Right renal pelvis (tissue), 4 donors: ENCODE results near the gene UBXN1. TPM values are rescaled to one million over a fixed set of nuclear protein-coding genes. Genes with fewer than 3 reads are reported as not detected.

ENCODE experiments used
- DNase-seq, 4 donors: peaks; one replicate each; pipeline ENCODE4 v3.0.0-alpha.2; 2013; ENCODE audit warnings: low read depth in 4 of 4, low spot score in 3 of 4, missing footprints in 1 of 4
- polyA plus RNA-seq, 4 donors: library from polyadenylated mRNA; unstranded; fragments of 120-200 nt; gene quantifications; one replicate each; pipeline ENCODE4 v1.2.1, GENCODE V29; 2013; ENCODE audit not compliant: insufficient read length in 4 of 4

The UBXN1 gene, protein sequence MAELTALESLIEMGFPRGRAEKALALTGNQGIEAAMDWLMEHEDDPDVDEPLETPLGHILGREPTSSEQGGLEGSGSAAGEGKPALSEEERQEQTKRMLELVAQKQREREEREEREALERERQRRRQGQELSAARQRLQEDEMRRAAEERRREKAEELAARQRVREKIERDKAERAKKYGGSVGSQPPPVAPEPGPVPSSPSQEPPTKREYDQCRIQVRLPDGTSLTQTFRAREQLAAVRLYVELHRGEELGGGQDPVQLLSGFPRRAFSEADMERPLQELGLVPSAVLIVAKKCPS
- 100 to 1,000 TPM; 147 to 179 (median 149) TPM for polyA plus RNA-seq

DNA sequence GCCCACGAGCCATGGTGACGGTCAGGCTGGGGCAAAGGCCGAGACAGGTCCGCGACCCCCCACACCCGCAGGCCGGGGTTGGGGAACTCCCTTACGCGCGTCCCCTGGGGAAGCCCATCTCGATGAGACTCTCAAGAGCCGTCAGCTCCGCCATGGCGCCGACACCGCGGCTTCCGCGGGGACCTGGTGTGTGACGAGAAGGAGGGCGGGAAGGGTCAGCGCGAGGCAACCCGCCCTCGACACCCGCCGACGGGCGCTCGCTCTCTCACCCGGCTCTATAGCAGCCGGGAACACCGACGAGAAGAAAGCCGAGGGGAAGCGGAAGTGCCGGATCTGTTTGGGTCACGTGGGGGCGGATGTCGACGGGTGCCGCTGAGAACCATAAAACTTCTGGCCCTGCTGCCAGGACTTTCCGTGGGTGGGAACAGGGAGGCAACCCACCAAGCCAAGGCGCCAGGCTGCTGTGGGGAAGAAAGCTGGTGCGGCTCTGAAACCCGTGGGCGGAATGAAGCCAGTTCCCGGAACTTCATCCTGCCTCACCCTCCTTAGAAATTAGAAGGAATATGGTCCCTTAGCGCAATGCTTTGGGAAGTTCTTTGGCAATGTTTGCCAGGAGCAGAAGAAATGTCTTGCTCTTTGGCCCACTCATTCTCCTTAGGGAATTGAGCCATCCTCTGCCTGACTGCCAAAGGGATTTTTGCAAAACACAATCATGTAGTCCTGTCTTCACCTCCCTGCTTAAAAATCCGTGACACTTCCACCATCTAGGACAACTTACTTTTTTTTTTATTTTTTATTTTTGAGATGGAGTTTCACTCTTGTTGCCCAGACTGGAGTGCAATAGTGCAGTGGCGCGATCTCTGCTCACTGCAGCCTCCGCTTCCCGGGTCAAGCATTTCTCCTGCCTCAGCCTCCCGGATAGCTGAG lies at the start of gene UBXN1:
Gene UBXN1 (minus strand): TSS at position 304 of the 927 bp plus-strand sequence. CDS start 150 bp downstream, at position 154.
- peak; percentile 70 to 80 (median 76) for DNase-seq

DNA sequence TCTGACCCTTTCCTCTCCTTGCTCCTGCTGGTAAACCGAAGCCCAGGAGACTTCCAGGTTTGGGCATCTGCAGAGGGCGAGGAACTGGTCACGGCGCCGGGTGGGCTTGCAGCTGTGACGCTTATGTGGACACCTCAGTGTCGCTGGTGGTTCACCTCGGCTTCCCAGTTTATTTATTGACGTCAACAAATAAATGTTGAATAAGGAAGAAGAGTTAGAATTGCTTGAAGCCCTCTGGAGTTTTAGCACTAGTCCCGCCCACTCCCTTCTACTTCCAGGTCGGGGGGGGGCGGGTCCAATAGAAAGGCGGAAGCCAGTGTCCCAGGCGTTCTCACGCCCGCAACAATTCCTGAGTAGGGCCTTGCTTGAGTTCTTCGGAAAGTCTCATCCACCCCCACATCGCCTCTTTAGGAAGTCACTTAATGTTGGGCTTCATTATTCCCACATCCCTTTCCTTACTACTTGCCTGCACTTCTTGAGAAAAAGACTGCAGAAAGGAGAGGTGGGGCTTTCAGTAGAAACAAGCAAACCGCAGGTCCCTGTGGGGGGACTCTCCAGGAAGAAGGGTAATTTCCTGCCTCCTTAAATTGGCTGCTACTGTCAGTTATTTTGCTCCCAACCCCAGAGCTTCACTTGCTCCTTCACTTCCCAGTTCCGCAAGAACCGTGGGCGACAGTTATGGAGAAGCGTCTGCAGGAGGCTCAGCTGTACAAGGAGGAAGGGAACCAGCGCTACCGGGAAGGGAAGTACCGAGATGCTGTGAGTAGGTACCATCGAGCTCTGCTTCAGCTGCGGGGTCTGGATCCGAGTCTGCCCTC lies 49.5 kb upstream of the UBXN1 start, which contains the start of gene TTC9C:
Gene TTC9C (plus strand): TSS at position 316 of the 818 bp plus-strand sequence. CDS start 363 bp downstream, at position 679.
- peak; percentile 74 to 80 (median 76) for DNase-seq

DNA sequence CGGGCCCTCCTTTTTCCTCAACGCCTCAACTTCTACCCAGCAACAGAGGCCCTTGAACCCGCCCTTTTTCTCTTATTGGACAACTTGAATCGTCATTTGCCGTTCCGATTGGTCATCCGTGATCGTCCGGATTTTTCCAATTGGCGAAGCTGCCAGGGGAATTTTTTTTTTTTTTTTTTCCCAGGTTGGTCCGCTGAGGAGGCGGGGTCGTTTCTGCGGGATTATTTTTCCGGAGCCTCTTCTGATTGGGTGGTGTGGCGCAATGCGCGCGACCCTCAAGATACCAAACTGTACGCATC lies 48.9 kb upstream of the UBXN1 start:
- peak; percentile 93 to 98 (median 98) for DNase-seq

DNA sequence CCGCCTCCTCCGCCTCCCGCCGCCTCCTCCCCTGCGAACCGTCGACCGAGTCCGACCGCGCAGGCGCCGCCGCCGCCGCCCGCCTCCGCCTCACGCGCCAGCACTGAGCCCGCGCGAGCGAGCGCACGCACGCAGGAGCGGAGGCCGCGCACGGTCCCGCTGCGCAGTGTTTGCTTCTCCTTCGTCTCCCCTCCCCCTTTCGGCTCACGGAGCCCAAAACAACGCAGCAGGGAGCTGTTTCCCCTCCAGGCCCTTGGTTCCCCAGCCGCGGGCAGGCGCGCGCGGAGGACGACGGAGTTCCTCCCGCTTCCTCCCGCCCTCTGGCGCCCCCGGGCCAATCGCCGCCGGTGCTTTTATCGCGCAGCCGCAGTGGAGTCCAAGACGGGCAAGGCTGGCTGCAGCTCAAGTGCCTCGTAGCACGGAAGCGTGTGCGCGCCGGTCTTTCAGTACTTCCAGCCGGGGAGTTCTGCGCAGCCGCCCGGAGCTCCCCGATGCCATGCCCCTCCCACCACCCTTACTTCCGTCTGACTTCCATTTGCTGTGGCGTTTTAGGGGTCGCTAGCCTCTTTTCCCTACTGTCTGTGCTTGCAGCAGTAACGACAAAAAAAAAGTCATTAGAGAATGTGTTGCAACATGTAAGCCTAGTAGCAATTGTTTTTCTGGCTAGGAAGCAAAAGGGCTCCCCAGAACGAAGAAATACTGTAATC lies 48.4 kb upstream of the UBXN1 start, which contains the start of gene HNRNPUL2:
Gene HNRNPUL2 (minus strand): TSS at position 293 of the 707 bp plus-strand sequence. CDS start 301 bp downstream, outside the sequence.
- DNase-seq = peak; percentile 96 to 97 (median 97)

DNA sequence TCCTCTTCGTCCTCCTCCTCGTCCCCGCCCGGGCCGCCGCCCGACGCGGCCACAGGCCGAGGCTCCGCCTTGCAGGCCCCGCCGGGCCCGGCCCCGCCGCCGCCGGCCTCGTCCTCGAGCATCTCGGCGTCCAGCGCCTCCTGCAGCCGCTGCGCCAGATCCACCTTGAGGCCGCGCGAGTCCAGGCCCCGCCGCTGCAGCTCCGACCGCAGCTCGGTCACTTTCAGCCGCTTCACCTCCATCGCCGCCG lies 48.0 kb upstream of the UBXN1 start:
- no peak for DNase-seq

DNA sequence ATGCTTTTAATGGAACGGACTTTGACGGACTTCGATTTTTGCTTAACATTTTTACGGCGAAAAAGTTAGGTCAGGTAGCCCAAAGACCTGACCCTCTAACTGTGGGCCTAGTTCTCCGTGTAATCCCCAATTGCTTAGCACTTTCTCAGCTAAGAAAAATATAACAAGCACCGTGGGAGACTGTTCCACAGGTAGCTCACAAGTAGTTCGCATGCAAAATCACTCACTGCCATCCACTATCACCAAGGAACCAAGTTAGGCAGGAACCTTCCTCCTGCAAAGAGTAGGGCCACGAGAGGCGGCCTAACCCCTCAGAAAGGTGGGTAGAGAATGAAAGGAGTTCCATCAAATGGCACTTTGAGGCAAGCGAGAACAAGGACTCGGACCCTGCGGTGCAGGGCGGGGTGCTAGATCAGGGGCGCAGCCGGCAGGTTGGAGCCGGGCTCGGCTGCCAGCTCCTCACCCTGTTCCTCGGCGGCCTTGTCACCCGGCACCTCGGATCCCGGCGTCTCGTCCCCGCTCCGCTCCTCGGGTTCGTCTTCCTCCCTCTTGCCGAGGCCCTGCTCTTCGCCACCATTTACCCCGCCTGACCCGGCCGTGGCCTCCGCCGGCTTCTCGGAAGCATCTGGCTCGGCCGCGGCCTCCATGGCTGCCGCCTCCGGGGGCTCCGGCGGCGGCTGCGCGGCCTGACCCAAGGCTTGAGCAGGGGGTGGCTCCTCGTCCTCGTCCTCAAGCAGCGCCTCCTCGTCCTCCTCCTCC lies 47.5 kb upstream of the UBXN1 start:
- no peak for DNase-seq

DNA sequence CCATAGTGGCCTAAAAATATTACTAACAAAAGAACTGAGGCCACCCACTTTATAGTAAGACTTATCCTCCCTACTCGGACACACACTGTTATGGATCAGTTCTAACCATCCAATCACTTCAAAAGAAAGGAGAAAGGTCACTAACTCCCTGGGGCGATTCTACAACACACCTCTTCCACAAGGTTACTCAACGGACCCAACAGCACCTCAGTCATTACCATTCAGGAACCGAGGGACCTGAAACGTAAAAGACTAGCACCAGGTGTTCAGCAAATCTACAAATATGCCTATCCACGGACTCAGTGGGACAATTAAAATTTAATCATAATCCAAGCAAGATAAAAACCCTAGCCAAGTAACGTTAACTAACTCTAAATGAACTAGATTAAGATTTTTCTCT lies 46.8 kb upstream of the UBXN1 start:
- DNase-seq = no peak

DNA sequence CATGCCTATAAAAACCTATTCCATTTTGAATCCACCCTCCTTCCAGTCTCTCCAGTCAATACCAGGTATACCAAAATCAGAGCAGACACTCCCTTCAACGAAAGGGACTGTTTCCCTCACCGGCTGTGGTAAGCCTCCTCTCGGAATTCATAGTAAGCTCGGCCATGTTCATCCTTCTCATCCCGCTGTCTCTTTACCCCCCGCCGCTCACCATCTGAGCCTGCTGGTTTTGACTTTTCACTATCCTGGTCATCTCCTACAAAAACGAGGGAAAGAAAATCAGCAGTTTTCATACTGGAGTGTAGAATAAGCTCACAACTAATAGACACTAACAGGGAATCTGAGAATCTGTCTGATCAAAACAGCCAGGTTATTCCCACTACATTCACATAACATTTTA lies 45.3 kb upstream of the UBXN1 start:
- DNase-seq = no peak

DNA sequence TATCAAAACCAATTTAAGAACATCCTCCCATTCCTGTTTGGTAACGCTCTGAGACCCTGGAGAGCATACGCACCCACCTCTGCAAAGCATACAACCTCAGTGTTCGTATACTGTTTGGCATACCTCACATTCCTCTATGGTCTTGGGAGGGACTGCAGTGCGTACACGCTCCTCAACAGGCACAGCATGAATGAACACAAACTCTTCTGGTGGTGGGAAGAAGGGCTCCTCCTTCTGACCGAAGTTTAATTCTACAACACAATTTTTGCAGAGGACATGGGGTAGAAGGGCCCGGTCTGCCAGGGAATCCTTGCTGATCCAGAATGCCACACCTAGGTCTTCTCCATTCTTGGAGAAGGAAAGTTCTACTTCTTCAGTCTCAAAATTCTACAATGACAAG lies 43.1 kb upstream of the UBXN1 start:
- no peak for DNase-seq

DNA sequence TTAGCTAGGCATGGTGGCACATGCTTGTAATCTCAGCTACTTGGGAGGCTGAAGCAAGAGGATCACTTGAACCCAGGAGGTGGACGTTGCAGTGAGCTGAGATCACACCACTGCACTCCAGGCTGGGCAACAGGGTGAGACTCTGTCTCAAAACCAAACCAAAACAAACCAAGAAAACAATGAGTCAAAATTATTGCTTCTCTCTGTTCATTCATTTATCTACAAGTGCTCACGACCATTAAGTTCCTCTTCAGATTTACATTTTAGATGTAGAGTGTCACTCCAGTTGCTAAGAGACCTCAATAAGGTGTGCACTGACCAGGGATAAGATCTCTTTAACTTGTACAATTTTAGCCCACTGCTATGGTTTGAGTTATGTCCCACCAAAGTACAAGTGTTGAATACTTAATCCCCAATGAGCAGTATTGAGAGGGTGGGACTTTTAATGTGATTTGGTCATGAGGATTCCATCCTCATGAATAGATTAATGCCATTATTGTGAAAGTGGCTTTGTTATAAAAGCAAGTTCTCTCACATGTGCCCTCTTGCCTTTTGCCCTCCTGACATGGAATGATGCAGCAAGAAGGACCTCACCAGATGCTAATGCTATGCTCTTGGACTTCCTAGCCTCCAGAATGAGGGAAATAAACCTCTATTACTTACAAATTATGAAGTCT lies 40.6 kb upstream of the UBXN1 start:
- DNase-seq = no peak

DNA sequence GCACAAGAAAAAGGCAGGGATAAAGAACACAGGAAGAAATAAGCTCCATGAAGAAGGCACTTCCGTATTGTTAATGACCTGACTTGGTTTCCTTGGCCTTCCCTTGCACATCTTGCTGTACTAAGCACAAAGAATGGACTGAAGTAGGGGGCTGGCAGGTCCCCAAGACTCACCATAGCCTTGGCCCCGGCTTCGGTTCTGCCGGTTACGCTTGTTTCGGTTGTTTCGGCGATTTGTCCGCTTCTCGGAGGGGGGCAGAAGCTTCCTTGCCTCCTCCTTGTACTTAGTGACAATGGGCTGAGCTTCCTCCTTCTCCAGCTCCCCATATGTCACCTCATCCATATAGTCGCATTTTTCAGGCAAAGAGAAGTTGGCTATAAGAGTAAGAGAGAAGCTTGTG lies 37.9 kb upstream of the UBXN1 start:
- DNase-seq = no peak

DNA sequence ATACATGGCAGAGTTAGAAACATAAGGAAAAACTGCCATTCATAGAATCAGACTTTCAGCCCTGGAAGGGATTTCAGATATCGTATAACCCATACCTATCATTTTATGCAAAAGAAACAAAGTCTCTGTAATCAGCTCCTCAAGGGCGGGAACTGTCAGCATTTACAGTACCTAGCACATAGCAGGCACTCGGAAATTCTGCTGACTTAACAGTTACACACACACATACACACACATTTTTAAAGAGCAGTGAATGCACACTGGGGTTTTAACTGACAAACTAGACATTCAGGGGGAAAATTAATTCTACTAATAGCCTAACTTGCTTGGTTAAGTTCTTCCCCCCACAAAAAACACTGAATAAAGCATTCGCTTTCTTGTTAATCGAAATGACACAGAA lies 37.3 kb upstream of the UBXN1 start:
- DNase-seq = no peak

DNA sequence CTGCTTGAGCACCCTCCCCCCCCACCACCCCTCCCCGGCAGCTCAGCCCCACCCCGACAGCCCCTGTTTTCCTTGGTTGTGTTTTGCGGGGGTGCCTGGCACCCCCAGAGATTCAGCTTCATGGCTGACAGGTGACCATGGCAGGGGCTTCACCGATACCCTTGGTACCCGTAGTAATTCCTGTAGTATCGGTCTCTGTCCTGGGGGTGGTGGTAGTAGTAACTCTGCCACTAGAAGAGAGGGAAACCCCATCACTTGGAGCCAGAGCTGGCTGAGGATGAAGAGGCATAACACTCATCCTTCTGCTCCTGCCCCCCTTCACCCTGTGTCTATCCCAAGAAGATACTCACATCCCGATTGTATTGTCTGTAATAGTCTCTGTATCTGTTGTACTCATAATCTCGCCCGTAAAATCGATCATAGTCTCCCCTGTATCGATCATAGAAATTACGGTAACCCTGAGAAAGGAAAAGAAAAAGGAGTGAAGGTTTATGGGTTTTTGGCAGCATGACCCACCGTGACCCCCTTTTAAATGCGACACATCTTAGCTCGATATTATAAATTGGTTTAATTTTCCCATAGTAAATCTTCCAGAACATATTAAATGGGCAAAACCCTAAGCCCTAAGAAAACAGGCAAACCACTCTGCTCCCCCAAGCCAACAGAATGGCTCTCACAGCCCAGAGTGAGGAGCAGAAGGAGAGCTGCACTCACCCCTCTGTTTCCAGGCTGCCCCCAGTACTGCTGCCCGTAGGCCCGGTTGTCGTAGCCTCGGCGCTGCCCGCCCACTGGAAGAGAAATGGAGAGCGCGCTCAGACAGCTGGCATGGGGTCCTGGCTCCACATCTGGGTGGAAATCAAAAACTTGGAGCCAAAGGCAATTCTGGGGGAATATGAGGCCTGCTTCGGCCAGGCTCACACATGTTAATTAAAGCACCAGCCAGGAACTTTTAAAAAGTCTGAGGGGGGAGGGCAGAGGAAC lies 36.6 kb upstream of the UBXN1 start:
- DNase-seq = no peak

DNA sequence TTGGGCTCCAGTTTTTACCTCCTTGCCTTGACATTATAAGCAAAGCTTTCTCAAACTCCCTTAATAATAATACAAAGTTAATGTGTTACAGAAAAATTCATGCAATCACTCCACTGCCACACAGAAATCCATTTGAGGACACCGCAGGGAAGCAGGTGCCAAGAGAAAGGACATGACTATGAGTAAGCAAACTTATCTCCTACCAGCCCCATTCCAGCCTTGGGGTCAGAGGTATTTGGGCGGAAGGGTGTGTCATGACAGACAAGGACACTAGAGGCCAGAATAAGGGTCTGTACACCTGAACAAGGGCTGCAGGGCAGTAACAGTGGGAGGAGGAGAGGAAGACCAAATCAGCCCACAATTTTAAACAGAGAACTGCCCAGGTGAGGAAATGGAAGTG lies 34.5 kb upstream of the UBXN1 start:
- DNase-seq = no peak

DNA sequence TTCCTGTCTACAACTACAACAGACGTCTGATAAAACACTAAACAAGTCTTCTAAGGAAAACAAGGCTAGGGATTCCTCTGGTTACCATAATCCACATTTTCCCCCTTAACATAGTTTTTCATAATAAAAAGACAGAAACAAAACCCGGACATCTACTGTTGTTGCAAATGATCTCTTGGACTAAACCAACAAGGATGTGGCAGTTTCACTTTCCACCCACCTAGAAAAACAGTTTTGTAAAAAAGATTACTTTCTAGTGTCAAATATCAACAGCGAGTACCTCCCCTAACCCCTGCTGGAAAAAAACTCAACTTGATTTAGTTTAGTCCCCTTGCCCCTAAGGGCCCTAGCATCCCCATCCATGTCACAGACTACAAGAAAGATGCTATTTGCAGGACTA lies 34.0 kb upstream of the UBXN1 start:
- DNase-seq = no peak

DNA sequence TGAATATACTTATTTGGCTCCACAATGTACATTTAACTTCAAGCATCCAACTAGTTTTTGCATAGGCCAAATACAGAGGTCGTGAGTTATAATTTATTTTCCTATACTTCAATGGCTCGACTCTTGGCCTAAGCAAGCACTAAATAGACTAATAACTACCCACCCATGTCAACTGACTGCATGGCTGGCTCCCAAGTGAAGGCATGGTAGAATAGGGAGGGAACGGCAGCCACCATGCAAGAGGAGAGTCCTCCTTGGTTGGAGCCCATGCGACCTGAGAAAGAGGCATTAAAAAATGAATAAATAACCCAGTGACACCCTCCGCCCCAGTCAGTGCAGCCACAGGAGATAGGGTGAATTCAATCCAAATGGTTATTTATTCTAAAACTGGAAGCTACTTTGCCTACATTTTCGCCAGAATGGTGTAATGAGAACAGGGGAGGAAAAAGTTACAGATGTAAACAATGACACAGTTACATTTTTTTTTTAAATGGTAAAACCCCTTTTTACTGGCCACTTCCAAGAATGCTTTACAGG lies 33.5 kb upstream of the UBXN1 start:
- DNase-seq = no peak

DNA sequence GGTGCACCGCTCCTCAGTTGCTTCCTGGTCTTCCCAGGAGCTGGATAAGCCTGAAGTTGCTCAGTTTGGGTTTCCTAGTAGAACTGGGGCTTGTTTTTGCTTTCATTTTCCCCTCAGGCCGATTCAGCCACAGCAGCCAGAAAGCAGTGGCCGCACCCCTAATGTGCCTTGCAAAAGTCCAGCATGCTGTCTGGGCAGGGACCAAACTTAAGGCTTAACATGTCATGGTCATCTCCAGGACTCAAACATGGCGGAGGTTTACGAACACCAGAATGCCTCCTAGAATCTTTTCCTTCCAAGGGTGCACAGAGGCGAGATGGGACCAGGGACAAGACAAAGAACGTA lies 31.1 kb upstream of the UBXN1 start:
- DNase-seq = no peak
